RWPE2 (cell line): Measurements from ENCODE around the gene RB1.

ENCODE experiments used
- ATAC-seq: fragments of 200-7000 bp; cut with Tn5 transposase; 3 replicates; pipeline ENCODE4 v1.9.1; 2021; ENCODE audit warnings: low read depth
- DNase-seq: peaks from one replicate; pipeline ENCODE4 v3.0.0-alpha.2; 2020; ENCODE audit warnings: low spot score
- H3K27ac ChIP-seq: fragments of 450-650 bp; 2 replicates; pipeline ENCODE4 v1.5.1; 2017; ENCODE audit warnings: mild to moderate bottlenecking; ENCODE audit not compliant: poor library complexity, severe bottlenecking
- H3K27me3 ChIP-seq: fragments of 250-450 bp; sonication (Bioruptor Pico); 2 replicates; pipeline ENCODE4 v1.5.1; 2021; ENCODE audit warnings: mild to moderate bottlenecking, moderate library complexity; ENCODE audit not compliant: insufficient read depth, poor library complexity, severe bottlenecking
- H3K36me3 ChIP-seq: fragments of 250-450 bp; sonication (Bioruptor Pico); 2 replicates; pipeline ENCODE4 v1.5.1; 2020; ENCODE audit warnings: low read depth, mild to moderate bottlenecking, moderate library complexity
- H3K4me1 ChIP-seq: fragments of 250-450 bp; sonication (Bioruptor Pico); 2 replicates; pipeline ENCODE4 v1.5.1; 2021; ENCODE audit warnings: mild to moderate bottlenecking, moderate library complexity; ENCODE audit not compliant: insufficient read depth, poor library complexity, severe bottlenecking
- H3K4me3 ChIP-seq: fragments of 250-450 bp; sonication (Bioruptor Pico); 2 replicates; pipeline ENCODE4 v1.5.1; 2021; ENCODE audit warnings: mild to moderate bottlenecking, moderate library complexity; ENCODE audit not compliant: severe bottlenecking
- H3K9me3 ChIP-seq: fragments of 250-450 bp; sonication (Bioruptor Pico); 2 replicates; pipeline ENCODE4 v1.5.1; 2021; ENCODE audit warnings: mild to moderate bottlenecking, moderate library complexity; ENCODE audit not compliant: severe bottlenecking
- CTCF ChIP-seq: fragments of 450-650 bp; IDR thresholded peaks from one replicate; pipeline ENCODE4 v1.5.1; 2017; ENCODE audit warnings: mild to moderate bottlenecking, moderate library complexity; ENCODE audit not compliant: poor library complexity, severe bottlenecking

The RB1 gene

GRCh38 chr13:48507021-48507420 is 203.5 kb downstream of the RB1 start:
- no peak for ATAC-seq
- Histone ChIP-seq H3K4me1 (peaks cover 15% of the 10 kb centered on the region), H3K9me3 (no peaks in the 10 kb centered on the region), H3K36me3 (no peaks in the 10 kb centered on the region), H3K27me3 (no peaks in the 10 kb centered on the region), H3K4me3 (no peak overlapping the region), H3K27ac (peak overlapping the region; percentile 28)
- DNase-seq, result no peak
- TF ChIP-seq CTCF, result no peak

- Histone ChIP-seq H3K27me3 (no peaks in the 10 kb centered on the region), H3K27ac (peak overlapping the region; percentile 28), H3K4me1 (peaks cover 15% of the 10 kb centered on the region), H3K36me3 (no peaks in the 10 kb centered on the region), H3K4me3 (no peak overlapping the region), H3K9me3 (no peaks in the 10 kb centered on the region)
- no peak for TF ChIP-seq CTCF
- peak; percentile 88 for ATAC-seq
- no peak for DNase-seq
Measured at GRCh38 chr13:48508011-48508410, 204.5 kb downstream of the RB1 start.

GRCh38 chr13:48510698-48511097 is 207.1 kb downstream of the RB1 start:
- Histone ChIP-seq H3K27me3 (no peaks in the 10 kb centered on the region), H3K9me3 (no peaks in the 10 kb centered on the region), H3K4me1 (peaks cover 15% of the 10 kb centered on the region), H3K27ac (no peak overlapping the region), H3K4me3 (no peak overlapping the region), H3K36me3 (no peaks in the 10 kb centered on the region)
- DNase-seq, result no peak
- ATAC-seq, result no peak
- no peak for TF ChIP-seq CTCF

- no peak for DNase-seq
- Histone ChIP-seq H3K27ac (no peak overlapping the region), H3K36me3 (no peaks in the 10 kb centered on the region), H3K4me1 (peaks cover 15% of the 10 kb centered on the region), H3K27me3 (no peaks in the 10 kb centered on the region), H3K4me3 (no peak overlapping the region), H3K9me3 (no peaks in the 10 kb centered on the region)
- ATAC-seq, result no peak
- no peak for TF ChIP-seq CTCF
Measured at GRCh38 chr13:48511621-48512230, 208.2 kb downstream of the RB1 start.

- H3K27ac ChIP-seq, result no peak overlapping the region
- ATAC-seq, result no peak
- no peaks in the 10 kb centered on the region for H3K27me3 ChIP-seq
- DNase-seq, result no peak
- no peak overlapping the region for H3K4me3 ChIP-seq
- H3K9me3 ChIP-seq, result no peaks in the 10 kb centered on the region
- H3K4me1 ChIP-seq, result no peaks in the 10 kb centered on the region
- no peak for TF ChIP-seq CTCF
- no peaks in the 10 kb centered on the region for H3K36me3 ChIP-seq
Measured at GRCh38 chr13:48514793-48515192, 211.2 kb downstream of the RB1 start.
